Embryonic facial prominence (tissue), 1 donor: ENCODE measurements around the gene XRCC3.

Source experiments
- DNase-seq: peaks from one replicate; pipeline ENCODE4 v3.0.0-alpha.2; 2016; ENCODE audit errors: extremely low spot score

The XRCC3 gene

DNA sequence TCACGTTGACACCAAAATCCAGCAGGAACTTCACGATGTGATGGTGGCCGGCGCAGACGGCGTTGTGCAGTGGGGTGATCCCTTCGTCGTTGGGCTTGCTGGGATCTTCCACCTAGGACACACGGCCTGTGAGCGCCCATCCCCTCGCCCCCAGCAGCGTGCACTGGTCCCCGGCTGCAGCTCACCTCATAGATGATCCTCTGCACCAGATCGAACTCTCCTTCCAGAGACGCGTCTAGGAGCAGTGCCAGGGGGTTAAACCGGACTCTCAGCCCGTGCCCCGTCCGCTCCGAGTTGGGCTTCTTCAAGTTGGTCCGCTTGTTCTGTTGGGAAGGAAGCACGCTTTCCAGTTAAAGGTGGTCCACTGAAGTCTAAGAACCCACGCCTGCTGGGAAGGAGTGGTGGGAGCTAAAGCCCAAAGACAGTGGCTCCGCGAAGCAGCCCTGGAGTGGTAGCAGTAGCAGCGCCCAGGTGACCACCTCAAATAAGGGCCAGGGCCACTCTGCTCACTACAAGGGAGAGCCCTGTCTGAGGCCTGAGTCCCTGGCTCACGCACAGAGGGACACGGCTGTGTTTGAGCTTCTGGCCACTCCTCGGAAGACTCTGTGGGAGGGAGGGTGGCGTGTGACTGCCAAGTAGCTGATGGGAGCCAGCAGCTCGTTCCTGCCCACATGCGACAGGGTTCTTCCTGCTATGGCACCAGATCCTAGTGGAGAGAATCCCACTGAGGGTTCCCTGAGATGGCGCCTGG lies 23.6 kb upstream of the XRCC3 start:
- no peak for DNase-seq

- DNase-seq: no peak
These were observed 22.9 kb upstream of the XRCC3 start for GRCh38 chr14:103738166-103738565.

GRCh38 chr14:103737432-103738045 lies 22.3 kb upstream of the XRCC3 start:
- no peak for DNase-seq

DNA sequence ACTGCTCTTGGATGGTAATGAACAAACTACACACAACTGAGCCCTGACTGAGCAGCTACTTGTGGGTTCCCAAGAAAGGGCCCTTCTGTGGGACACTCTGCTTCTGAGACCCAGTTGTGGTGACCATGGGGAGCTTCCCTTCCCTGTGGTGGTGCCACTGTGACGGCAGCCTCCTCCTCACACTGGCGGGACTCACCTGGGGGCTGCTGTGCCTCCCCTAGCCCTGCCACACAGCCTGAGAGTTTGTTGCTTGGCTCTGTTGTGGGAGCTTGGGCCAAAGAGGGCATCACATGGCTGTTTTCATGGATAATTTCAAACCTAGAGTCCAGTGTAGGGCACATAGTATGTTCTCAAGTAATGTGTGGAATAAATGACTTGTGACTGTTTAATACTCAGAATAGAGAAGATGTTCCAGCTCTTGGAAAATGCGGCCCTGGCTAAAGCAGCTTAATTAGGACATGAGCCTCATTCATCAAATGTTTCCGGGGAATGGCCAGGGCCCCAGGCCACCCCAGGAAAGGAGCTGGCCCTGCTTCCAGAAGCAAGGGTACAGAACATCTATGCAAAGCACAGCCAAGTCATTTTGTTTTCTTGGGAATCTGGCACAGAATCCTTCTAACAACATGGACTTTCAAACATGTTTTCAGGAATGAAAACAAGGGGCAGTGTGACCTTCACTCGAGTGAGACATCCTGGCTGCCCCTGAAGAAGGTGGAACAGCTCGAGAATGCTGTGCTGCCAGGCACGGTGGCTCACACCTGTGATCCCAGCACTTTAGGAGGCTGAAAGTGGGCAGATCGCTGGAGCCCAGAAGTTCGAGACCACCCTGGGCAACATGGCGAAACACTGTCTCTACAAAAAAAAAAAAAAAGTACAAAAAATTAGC lies 21.5 kb upstream of the XRCC3 start:
- DNase-seq: no peak

- DNase-seq: no peak
These were observed 20.7 kb upstream of the XRCC3 start for GRCh38 chr14:103735815-103736545.

- no peak for DNase-seq
These were observed 20.2 kb upstream of the XRCC3 start for GRCh38 chr14:103735439-103735814.

DNA sequence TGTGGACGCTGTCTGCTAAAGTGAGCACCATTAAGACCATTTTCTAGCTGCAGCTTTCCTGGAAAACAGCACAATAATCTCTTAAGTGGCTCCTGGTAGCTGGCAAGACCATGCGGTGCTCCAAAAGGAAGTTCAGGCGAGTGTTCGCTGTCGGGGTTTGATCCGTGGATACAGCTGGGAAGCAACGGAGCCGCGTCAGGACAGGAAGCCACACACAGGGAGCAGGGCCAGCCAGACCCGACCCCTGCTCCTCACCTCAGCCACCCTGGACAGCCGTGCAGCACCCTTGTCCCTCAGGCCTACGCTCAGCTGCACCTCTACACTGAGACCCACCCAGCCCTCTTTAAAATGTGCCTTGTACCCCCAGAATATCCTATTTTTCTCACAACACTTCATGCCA lies 19.8 kb upstream of the XRCC3 start:
- DNase-seq: no peak

DNA sequence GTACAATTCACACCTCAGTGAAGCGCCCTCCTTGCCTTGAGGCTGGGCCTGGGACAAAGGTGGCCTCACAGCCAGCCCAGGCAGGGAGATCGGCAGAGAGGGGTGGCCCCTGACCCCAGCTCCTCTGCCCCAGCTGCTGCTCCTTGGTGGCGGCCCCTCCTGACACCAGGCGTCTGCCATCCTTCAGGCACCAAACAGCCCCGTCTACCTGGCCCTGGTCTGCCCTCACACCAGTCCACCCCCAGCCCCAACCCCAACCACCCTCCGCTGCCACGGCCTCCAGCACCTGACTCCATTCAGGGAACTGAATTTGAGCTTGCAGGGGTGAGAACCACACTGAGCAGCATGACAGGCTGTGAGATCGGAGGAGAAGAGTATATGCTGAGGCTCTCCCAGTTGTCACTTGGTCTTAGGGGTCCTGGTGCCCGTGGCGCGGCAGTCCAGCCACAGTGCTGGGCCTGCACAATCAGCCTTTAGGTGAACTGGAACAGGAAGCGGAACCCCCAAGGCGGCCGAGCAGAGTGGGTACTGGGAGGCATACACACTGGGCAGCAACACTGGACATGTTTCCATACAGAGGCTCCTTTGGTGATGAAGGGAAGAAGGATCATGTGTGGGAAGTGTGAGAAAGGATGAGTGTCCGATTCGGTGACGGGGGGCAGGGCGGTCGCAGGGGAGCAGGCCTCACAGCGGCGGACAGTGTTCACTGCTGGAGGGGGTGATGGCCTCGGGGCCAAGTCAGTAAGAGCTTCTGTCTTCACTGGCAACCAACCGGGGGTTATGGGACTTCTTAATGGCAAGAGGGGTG lies 19.0 kb upstream of the XRCC3 start:
- DNase-seq: no peak

GRCh38 chr14:103733651-103734050 lies 18.4 kb upstream of the XRCC3 start:
- no peak for DNase-seq

- DNase-seq: no peak
These were observed 17.8 kb upstream of the XRCC3 start for GRCh38 chr14:103732868-103733620.

- no peak for DNase-seq
These were observed 16.9 kb upstream of the XRCC3 start for GRCh38 chr14:103731916-103732867.

DNA sequence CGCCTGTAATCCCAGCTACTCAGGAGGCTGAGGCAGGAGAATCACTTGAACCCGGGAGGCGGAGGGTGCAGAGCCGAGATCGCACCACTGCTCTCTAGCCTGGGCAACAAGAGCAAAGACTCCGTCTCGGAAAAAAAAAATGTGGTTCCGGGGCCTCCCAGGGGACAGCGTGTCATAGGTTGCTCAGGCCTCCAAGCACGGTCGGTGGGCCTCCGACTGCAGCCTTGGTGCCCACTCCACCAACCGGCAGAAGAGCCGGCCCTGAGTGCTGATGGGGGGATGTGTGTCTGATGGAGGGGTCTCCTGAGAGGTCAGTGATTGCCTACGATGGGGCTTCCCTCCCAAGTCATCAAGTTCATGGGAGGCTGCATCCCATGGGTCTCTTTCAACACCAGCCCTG lies 16.2 kb upstream of the XRCC3 start:
- no peak for DNase-seq

- no peak for DNase-seq
These were observed 15.3 kb upstream of the XRCC3 start for GRCh38 chr14:103730490-103731035.

DNA sequence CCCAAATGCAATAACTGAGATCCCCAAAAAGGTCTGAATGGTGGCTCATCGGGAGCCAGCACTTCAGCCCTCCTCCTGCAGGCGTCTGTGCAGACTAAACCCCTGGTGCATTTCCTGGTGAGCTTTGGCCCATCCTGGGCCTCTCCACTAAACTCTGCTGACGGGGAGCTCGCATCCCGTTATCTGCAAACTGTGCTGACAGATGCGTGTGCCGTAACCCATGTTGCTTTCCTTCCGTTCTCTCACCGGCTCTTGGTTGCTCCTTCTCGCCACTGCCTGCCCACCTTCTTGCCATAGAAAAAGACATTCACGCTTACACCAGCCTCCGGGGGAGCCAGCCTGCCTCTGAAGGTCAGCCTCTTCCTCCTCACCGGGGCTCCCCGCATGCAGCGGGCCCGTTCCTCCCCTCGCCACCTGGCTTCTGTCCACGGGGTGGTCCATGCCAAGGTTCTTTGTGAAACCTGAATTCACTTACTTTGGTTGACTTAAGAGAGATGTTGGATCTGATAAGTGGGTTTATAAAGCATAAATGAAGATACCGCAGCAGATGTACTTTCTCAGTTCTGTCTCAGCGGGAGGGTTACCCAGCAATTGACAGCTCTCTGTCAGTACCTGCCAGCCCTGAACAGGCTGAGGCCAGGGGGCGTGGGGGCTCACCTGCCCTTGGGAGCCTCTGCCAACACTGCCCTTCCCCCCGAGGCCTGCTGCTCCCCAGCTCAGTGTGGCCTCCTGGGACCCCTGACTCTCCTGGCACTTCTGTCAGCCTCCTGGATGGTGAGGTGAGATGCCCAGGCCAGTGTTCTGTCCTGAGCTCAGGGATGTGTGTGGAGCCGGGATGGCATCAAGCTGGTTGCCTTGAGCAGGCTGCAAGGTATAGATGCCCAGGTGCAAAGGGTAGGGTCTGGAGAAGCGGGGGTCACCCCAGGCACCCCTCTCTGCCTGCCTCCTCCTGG lies 14.5 kb upstream of the XRCC3 start:
- no peak for DNase-seq

GRCh38 chr14:103728721-103729120 lies 13.5 kb upstream of the XRCC3 start:
- no peak for DNase-seq

DNA sequence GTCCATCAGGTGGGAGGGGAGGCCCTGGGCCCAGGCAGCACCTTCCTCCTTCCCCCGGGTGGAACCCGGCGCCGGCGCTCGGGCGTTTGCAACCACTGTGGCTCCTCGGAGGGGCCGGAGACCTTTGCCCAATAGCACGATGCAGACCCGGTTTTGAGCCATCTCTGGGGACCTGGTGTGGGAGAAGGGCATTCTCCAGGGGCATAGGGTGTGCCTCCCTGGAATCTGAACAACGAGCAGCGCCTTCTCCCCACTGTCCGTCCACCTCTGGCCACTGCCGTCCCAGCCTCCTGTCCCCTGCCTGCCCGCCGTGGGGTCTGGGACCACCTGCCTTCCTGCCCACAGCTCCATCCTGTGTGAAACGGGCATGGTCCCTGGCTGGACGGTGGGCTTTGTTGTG lies 12.9 kb upstream of the XRCC3 start:
- DNase-seq: no peak

GRCh38 chr14:103727313-103727980 lies 12.2 kb upstream of the XRCC3 start:
- DNase-seq: no peak
